Loucy (cell line): ENCODE results near the gene USHBP1.

Experiments used
- H2AFZ ChIP-seq: fragments of 200-600 bp; sonication (generic); 2 replicates; pipeline ENCODE4 v1.6.0; 2016; ENCODE audit warnings: antibody characterized with exemption, mild to moderate bottlenecking, low read length, moderate library complexity
- H3F3A ChIP-seq: fragments of 200-600 bp; 2 replicates; pipeline ENCODE4 v1.6.0; 2016; ENCODE audit warnings: antibody characterized with exemption, low read depth, mild to moderate bottlenecking
- H3K27me3 ChIP-seq: fragments of 200-600 bp; sonication (generic); 2 replicates; pipeline ENCODE4 v1.6.1; 2014; ENCODE audit warnings: low read length, mild to moderate bottlenecking; ENCODE audit not compliant: insufficient read depth, poor library complexity, severe bottlenecking
- H3K36me3 ChIP-seq: fragments of 200-600 bp; sonication (generic); 2 replicates; pipeline ENCODE4 v1.6.1; 2016; ENCODE audit warnings: low read length; ENCODE audit not compliant: insufficient read depth
- H3K4me1 ChIP-seq: fragments of 200-600 bp; sonication (generic); 2 replicates; pipeline ENCODE4 v1.5.1; 2014; ENCODE audit warnings: low read length, mild to moderate bottlenecking; ENCODE audit not compliant: insufficient read depth, poor library complexity, severe bottlenecking
- H3K4me2 ChIP-seq: fragments of 200-600 bp; sonication (generic); 2 replicates; pipeline ENCODE4 v1.6.0; 2014; ENCODE audit warnings: antibody characterized with exemption, low read length, low read depth, mild to moderate bottlenecking; ENCODE audit not compliant: poor library complexity, severe bottlenecking
- H3K4me3 ChIP-seq: fragments of 200-600 bp; sonication (generic); 2 replicates; pipeline ENCODE4 v1.5.1; 2014; ENCODE audit warnings: low read length, mild to moderate bottlenecking, mixed read lengths; ENCODE audit not compliant: poor library complexity, severe bottlenecking
- H3K79me2 ChIP-seq: fragments of 200-600 bp; sonication (generic); 2 replicates; pipeline ENCODE4 v1.6.1; 2014; ENCODE audit warnings: low read length; ENCODE audit not compliant: insufficient read depth
- H3K9ac ChIP-seq: fragments of 200-600 bp; sonication (generic); 2 replicates; pipeline ENCODE4 v1.6.0; 2014; ENCODE audit warnings: mild to moderate bottlenecking, low read depth, low read length, moderate library complexity; ENCODE audit not compliant: poor library complexity, severe bottlenecking
- H3K9me2 ChIP-seq: fragments of 200-600 bp; sonication (generic); replicated peaks from 2 replicates; pipeline ENCODE4 v1.6.1; 2016; ENCODE audit warnings: low read depth, low read length, mixed read lengths
- H3K9me3 ChIP-seq: fragments of 200-600 bp; sonication (generic); 2 replicates; pipeline ENCODE4 v1.6.1; 2014; ENCODE audit warnings: mild to moderate bottlenecking, antibody characterized with exemption, low read length, low read depth; ENCODE audit not compliant: insufficient read depth
- H4K20me1 ChIP-seq: fragments of 200-600 bp; sonication (generic); 2 replicates; pipeline ENCODE4 v1.6.0; 2014; ENCODE audit warnings: antibody characterized with exemption, low read length, mild to moderate bottlenecking; ENCODE audit not compliant: insufficient read depth, poor library complexity, severe bottlenecking
- EZH2phosphoT487 ChIP-seq: fragments of 200-600 bp; IDR thresholded peaks from 2 replicates; pipeline ENCODE4 v1.6.1; 2018; ENCODE audit warnings: antibody characterized with exemption, mild to moderate bottlenecking, moderate library complexity, borderline replicate concordance
- TF ChIP-seq, protein P1 (sequence below): fragments of 200-600 bp; sonication (generic); conservative IDR thresholded peaks from 2 replicates; pipeline ENCODE4 v1.5.1; 2014; ENCODE audit warnings: mild to moderate bottlenecking, antibody characterized with exemption, low read length

Gene USHBP1

DNA sequence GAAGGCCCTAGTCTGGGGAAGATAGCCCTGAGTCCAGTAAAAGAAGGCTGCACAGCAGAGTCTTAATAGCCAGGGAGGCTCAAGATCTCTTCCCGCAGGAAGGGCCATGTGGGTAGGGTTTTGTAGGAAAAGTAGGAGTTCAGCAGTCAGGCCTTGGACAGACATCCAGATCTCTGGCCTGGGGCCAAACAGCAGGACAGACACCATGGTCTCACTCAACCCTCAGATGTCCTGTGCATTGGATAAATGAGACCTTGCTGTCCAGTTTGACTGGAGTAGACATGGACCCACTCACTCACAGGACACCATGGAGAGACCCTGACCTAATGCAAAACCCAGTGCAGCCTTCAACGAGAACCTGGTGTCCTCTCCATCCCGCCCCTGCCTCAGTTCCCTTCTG is 34.7 kb downstream of the USHBP1 start:
- Histone ChIP-seq H3K4me1 (peaks cover 12% of the 10 kb centered on the region), H3K27me3 (no peaks in the 10 kb centered on the region), H3K9ac (no peak overlapping the region), H3K4me2 (no peak overlapping the region), H2AFZ (no peak overlapping the region), H3K4me3 (no peak overlapping the region), H3K9me2 (no peaks in the 10 kb centered on the region), H4K20me1 (peaks cover 7% of the 10 kb centered on the region), H3K9me3 (no peaks in the 10 kb centered on the region), H3K79me2 (peaks cover 17% of the 10 kb centered on the region), H3K36me3 (peaks cover 11% of the 10 kb centered on the region; the same call in 1 of the 2 replicates), H3F3A (no peaks in the 10 kb centered on the region)
- TF ChIP-seq EZH2phosphoT487, result no peak
- TF ChIP-seq, protein P1, sequence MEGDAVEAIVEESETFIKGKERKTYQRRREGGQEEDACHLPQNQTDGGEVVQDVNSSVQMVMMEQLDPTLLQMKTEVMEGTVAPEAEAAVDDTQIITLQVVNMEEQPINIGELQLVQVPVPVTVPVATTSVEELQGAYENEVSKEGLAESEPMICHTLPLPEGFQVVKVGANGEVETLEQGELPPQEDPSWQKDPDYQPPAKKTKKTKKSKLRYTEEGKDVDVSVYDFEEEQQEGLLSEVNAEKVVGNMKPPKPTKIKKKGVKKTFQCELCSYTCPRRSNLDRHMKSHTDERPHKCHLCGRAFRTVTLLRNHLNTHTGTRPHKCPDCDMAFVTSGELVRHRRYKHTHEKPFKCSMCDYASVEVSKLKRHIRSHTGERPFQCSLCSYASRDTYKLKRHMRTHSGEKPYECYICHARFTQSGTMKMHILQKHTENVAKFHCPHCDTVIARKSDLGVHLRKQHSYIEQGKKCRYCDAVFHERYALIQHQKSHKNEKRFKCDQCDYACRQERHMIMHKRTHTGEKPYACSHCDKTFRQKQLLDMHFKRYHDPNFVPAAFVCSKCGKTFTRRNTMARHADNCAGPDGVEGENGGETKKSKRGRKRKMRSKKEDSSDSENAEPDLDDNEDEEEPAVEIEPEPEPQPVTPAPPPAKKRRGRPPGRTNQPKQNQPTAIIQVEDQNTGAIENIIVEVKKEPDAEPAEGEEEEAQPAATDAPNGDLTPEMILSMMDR, result no peak

DNA sequence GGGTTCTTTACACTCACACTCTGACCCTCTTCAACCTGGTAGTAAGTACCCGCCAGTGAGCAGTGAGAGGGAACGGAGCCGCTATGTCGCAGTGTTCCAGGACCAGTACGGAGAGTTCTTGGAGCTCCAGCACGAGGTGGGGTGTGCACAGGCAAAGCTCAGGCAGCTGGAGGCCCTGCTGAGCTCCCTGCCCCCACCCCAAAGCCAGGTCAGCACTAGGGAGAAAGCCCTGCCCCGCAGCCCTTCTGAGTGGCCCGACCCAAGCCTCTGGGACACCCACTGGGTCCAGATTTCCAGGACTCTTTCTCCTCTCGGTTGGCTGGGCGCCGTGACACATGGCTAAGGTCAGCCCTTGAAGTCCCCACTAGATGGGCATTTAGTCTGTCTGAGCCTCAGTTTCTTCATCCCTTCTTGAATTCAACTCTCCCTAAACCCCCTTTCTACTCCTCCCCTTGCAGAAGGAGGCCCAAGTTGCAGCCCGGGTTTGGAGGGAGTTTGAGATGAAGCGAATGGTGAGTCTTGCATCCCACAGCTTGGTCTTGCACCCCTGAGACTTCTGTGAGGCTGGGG is 36.7 kb downstream of the USHBP1 start:
- Histone ChIP-seq H3K36me3 (peaks cover 6% of the 10 kb centered on the region; the same call in 1 of the 2 replicates), H3K79me2 (0 out of 2 replicates have a peak, but pooled peaks cover 6% of the 10 kb centered on the region), H3K4me1 (peaks cover 6% of the 10 kb centered on the region), H3F3A (no peaks in the 10 kb centered on the region), H3K9me2 (no peaks in the 10 kb centered on the region), H3K9ac (no peak overlapping the region), H3K4me3 (no peak overlapping the region), H3K27me3 (no peaks in the 10 kb centered on the region), H4K20me1 (peaks cover 3% of the 10 kb centered on the region), H3K9me3 (no peaks in the 10 kb centered on the region), H3K4me2 (no peak overlapping the region), H2AFZ (no peak overlapping the region)
- no peak for TF ChIP-seq EZH2phosphoT487

DNA sequence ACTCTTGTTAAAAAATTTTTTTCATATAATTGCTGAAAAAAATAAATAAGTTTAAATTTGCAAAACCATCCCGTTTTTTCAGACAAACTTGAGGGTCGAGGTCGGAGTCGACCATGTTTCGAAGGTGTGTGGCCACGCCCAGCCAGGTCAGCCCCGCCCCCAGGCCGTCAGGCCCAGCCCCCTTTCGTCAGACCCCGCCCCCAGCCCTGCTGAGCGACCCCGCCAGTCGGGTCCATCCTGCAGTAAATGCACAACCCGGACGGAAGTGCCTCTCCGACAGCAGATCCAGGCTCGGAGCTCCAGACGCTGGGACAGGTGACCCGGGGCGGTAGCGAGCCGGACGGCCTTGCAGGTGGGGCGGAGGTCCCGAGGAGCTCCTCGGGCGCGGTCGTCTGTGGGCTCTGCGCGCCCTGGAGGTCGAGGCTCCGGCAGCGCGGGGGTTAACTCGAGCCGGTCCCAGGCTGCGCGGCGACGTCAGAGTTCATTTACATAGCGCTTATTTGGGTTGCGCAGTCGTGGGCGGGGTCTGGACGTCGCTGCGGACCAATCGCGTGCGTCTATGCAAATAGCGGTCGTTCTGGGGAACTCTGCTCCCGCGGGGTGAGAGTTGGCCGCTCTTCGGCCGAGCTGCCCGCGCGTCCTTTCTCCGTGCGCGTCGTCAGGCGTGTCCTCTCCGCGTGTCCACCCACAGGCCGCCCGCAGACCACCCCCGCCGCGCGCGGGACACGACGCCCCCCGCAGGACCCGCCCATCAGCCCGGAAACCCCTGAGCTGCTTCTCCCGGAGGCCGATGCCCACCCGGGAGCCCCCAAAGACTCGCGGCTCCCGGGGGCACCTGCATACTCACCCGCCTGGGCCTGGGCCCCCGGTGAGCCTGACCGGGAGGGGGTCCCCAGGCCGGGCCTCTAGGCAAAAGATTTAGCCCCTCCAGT is 38.3 kb downstream of the USHBP1 start, which contains the start of gene OCEL1:
Gene OCEL1 (plus strand): TSS at position 225 of the 932 bp plus-strand sequence. CDS start 22 bp downstream, at position 247.
- Histone ChIP-seq H3K9ac (peak within 1 kb of the TSS; percentile 82), H3F3A (no peaks in the 10 kb centered on the region), H3K27me3 (no peaks in the 10 kb centered on the region), H2AFZ (peak within 1 kb of the TSS; percentile 88), H4K20me1 (no peaks in the 10 kb centered on the region), H3K4me1 (peaks cover 6% of the 10 kb centered on the region), H3K79me2 (no peaks in the 10 kb centered on the region), H3K9me3 (no peaks in the 10 kb centered on the region), H3K4me2 (peak within 1 kb of the TSS; percentile 94), H3K4me3 (peak within 1 kb of the TSS; percentile 79), H3K9me2 (no peaks in the 10 kb centered on the region), H3K36me3 (no peaks in the 10 kb centered on the region)
- no peak for TF ChIP-seq EZH2phosphoT487
- TF ChIP-seq, protein P1, result no peak
